Activated CD4-positive, alpha-beta memory T cell treated with anti-CD3 and anti-CD28 coated beads for 36 hours (primary cell): ENCODE data around the gene DPYD. TPM values are rescaled to one million over a fixed set of nuclear protein-coding genes. Genes with fewer than 3 reads are reported as not detected.

ENCODE experiments used
- CTCF ChIA-PET: fragments of 350-600 bp; sonication (Branson Sonifier 250); formaldehyde crosslinking; loops from one replicate; lab custom pipeline; 2021; ENCODE audit warnings: antibody characterized with exemption, inconsistent platforms; lab: Charles Lee
- POLR2A ChIA-PET: fragments of 350-600 bp; sonication (Branson Sonifier 250); formaldehyde crosslinking; loops from one replicate; lab custom pipeline; 2021; ENCODE audit warnings: antibody characterized with exemption; lab: Charles Lee
- DNase-seq: peaks from one replicate; pipeline ENCODE4 v3.0.0-alpha.2; 2020
- H3K27ac Mint-ChIP-seq: one replicate; pipeline ENCODE4 v1.8.0; 2021; ENCODE audit warnings: mixed read lengths
- H3K27me3 Mint-ChIP-seq: one replicate; pipeline ENCODE4 v1.8.0; 2021; ENCODE audit warnings: mixed read lengths
- H3K36me3 Mint-ChIP-seq: one replicate; pipeline ENCODE4 v1.8.0; 2021; ENCODE audit warnings: mixed read lengths
- H3K4me1 Mint-ChIP-seq: one replicate; pipeline ENCODE4 v1.8.0; 2021; ENCODE audit warnings: low read depth, mixed read lengths
- H3K4me3 Mint-ChIP-seq: one replicate; pipeline ENCODE4 v1.8.0; 2021; ENCODE audit warnings: mild to moderate bottlenecking, mixed read lengths
- H3K9me3 Mint-ChIP-seq: one replicate; pipeline ENCODE4 v1.8.0; 2021; ENCODE audit warnings: mixed read lengths
- intact Hi-C: fragments of 100-400 bp; cut with micrococcal nuclease; formaldehyde crosslinking; loops from one replicate; pipeline ENCODE4 v1.15.1; 2023
- total RNA-seq, 2 experiments: library from RNA; stranded (reverse); gene quantifications; one replicate each; pipeline ENCODE4 v1.2.3, GENCODE V29; 2021

Gene DPYD
- total RNA-seq, 2 experiments from 2014 or later, result 11.8 to 12.2 TPM

DNA sequence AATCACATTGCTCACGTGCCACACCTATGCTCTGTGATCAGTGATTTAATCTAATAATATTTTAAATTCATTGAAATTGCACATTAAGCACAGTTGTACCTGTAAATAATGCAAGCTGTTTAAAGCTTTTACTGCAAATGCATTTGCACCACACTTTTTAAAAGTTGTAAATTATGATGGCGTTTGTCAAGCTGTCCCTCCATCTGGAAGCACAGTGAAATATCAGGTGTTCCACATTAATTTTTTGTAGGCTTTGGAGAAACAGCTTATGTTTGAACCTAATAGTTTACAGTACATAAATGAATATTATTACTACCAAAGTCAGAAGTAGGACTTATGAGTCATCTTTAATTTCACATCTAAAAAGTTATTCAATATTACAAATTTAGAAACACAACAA, 3.0 kb upstream of the DPYD start:
- intact Hi-C loops, result no loop called here
- H3K27me3 Mint-ChIP-seq, result no peaks in the 10 kb centered on the region
- H3K27ac Mint-ChIP-seq, result no peak overlapping the region
- H3K9me3 Mint-ChIP-seq, result no peaks in the 10 kb centered on the region
- no peak overlapping the region for H3K4me3 Mint-ChIP-seq
- ChIA-PET POLR2A (no interaction called here), CTCF (no interaction called here)
- no peak for DNase-seq
- no peaks in the 10 kb centered on the region for H3K36me3 Mint-ChIP-seq
- peaks cover 19% of the 10 kb centered on the region for H3K4me1 Mint-ChIP-seq

- Mint-ChIP-seq H3K4me1 (peaks cover 43% of the 10 kb centered on the region), H3K9me3 (no peaks in the 10 kb centered on the region), H3K27ac (peak overlapping the region; percentile 93), H3K27me3 (no peaks in the 10 kb centered on the region), H3K4me3 (peak overlapping the region; percentile 82), H3K36me3 (no peaks in the 10 kb centered on the region)
- ChIA-PET CTCF (interaction anchor here (0.8 to 1.1 kb wide), 4 partner anchors 9 to 133 kb away, joined by 3 to 5 read pairs (median 4); no protein-coding TSS in a partner anchor), POLR2A (interaction anchor here (1.3 to 1.4 kb wide), 2 partner anchors 10 to 19 kb away, joined by 3 to 4 read pairs; no protein-coding TSS in a partner anchor)
- intact Hi-C loops, result loop anchor here (1.0 to 2.0 kb wide), 5 partner anchors 9 to 130 kb away; no protein-coding TSS in a partner anchor
- DNase-seq, result no peak
These were observed 480 bp downstream of the DPYD start for GRCh38 chr1:97920276-97920831.

- H3K4me1 Mint-ChIP-seq, result peaks cover 47% of the 10 kb centered on the region
- H3K4me3 Mint-ChIP-seq, result peak overlapping the region; percentile 82
- POLR2A ChIA-PET, result interaction anchor here (1.3 kb wide), 1 partner anchor 18 kb away, joined by 4 read pairs; no protein-coding TSS in a partner anchor
- H3K36me3 Mint-ChIP-seq, result no peaks in the 10 kb centered on the region
- peak overlapping the region; percentile 93 for H3K27ac Mint-ChIP-seq
- CTCF ChIA-PET, result interaction anchor here (0.8 to 1.1 kb wide), 2 partner anchors 16 to 134 kb away, joined by 4 to 5 read pairs; no protein-coding TSS in a partner anchor
- no peaks in the 10 kb centered on the region for H3K27me3 Mint-ChIP-seq
- DNase-seq, result no peak
- H3K9me3 Mint-ChIP-seq, result no peaks in the 10 kb centered on the region
- intact Hi-C loops, result loop anchor here (1.0 to 2.0 kb wide), 5 partner anchors 8 to 129 kb away; no protein-coding TSS in a partner anchor
These were observed 1.1 kb downstream of the DPYD start for GRCh38 chr1:97919585-97920261.

- POLR2A ChIA-PET, result no interaction called here
- Mint-ChIP-seq H3K9me3 (no peaks in the 10 kb centered on the region), H3K4me3 (peak overlapping the region; percentile 82), H3K36me3 (no peaks in the 10 kb centered on the region), H3K27me3 (no peaks in the 10 kb centered on the region), H3K27ac (no peak overlapping the region), H3K4me1 (peaks cover 52% of the 10 kb centered on the region)
- CTCF ChIA-PET, result no interaction called here
- intact Hi-C loops, result no loop called here
- DNase-seq, result no peak
These were observed 1.9 kb downstream of the DPYD start for GRCh38 chr1:97918961-97919360.

DNA sequence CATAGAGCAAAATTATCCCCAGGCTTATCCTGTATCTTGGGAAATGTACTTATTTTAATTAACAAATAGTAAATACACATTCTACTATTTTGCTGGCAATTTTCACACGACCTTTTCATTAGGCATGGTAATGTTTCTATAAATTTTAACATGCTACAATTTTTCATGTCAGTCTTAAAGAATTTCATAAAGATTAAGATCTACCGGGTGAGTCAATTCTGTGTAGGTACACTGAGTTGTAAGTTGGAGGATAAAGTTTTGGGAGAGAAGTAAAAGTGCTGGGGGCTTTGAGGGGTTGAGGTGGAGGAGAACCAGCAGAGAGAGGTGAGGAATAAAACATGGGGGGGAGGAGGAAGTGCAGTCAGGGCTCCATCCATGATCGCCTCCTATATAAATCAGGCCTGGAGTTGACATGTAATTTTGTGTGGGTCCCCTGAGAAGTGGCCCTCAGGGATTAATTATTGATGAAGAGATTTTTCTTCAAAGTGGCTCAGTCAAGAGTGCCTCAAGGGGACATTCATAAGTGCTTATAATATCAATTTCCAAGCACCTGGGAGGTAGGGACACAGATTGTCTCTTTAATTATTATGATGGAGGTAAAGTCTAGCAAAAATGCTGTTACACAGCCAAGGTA, 7.2 kb downstream of the DPYD start:
- ChIA-PET CTCF (no interaction called here), POLR2A (no interaction called here)
- Mint-ChIP-seq H3K27me3 (no peaks in the 10 kb centered on the region), H3K4me3 (no peak overlapping the region), H3K4me1 (peaks cover 57% of the 10 kb centered on the region), H3K36me3 (no peaks in the 10 kb centered on the region), H3K27ac (no peak overlapping the region), H3K9me3 (no peaks in the 10 kb centered on the region)
- no peak for DNase-seq
- intact Hi-C loops, result no loop called here

- POLR2A ChIA-PET, result interaction anchor here (0.9 kb wide), 1 partner anchor 15 kb away, joined by 3 read pairs; no protein-coding TSS in a partner anchor
- H3K4me3 Mint-ChIP-seq, result peak overlapping the region; percentile 18
- no peaks in the 10 kb centered on the region for H3K36me3 Mint-ChIP-seq
- intact Hi-C loops, result loop anchor here (1.0 kb wide), 1 partner anchor 9 kb away; no protein-coding TSS in a partner anchor
- H3K27ac Mint-ChIP-seq, result no peak overlapping the region
- peaks cover 41% of the 10 kb centered on the region for H3K4me1 Mint-ChIP-seq
- CTCF ChIA-PET, result interaction anchor here (0.5 kb wide), 1 partner anchor 59 kb away, joined by 3 read pairs; no protein-coding TSS in a partner anchor
- no peaks in the 10 kb centered on the region for H3K9me3 Mint-ChIP-seq
- no peaks in the 10 kb centered on the region for H3K27me3 Mint-ChIP-seq
- DNase-seq, result no peak
These were observed 9.3 kb downstream of the DPYD start for GRCh38 chr1:97911266-97912215.

GRCh38 chr1:97909266-97909665, 11.6 kb downstream of the DPYD start:
- H3K36me3 Mint-ChIP-seq, result no peaks in the 10 kb centered on the region
- no peaks in the 10 kb centered on the region for H3K9me3 Mint-ChIP-seq
- H3K4me1 Mint-ChIP-seq, result peaks cover 32% of the 10 kb centered on the region
- CTCF ChIA-PET, result no interaction called here
- intact Hi-C loops, result no loop called here
- no peak overlapping the region for H3K27ac Mint-ChIP-seq
- POLR2A ChIA-PET, result no interaction called here
- no peak for DNase-seq
- no peaks in the 10 kb centered on the region for H3K27me3 Mint-ChIP-seq
- H3K4me3 Mint-ChIP-seq, result no peak overlapping the region

GRCh38 chr1:97907886-97908285, 12.9 kb downstream of the DPYD start:
- CTCF ChIA-PET, result no interaction called here
- no peak overlapping the region for H3K27ac Mint-ChIP-seq

DNA sequence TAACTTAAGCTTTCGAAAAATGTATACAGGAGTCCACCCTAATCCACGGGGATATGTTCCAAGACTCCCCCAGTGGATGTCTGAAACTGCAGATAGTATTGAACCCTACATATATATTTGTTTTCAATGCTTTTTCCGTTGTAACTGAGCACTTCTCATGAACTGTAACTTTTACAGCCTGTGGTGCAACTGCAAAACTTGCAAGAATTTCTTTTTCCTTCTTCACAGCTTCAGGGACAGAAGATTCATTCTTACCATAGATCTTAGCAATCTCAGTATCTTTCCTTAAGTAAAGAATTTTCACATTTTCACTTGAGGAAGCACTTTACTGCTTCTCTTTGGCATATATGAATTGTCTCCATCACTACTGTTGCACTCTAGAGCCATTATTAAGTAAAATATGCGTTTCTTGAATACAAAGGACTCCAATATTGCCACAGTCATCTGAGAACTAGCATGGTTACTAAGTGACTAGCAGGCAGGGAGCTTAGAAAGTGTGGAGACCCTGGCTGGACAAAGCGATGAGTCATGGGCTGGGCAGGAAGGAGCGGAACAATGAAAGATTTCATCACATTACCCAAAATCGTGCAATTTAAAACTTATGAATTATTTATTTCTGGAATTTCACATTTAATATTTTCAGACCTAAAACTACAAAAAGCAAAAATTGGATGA, 14.1 kb downstream of the DPYD start:
- H3K27ac Mint-ChIP-seq, result no peak overlapping the region

More at GRCh38 chr1:97907886-97908285, 12.9 kb downstream of the DPYD start:
- intact Hi-C loops, result no loop called here
- DNase-seq, result no peak
- H3K27me3 Mint-ChIP-seq, result no peaks in the 10 kb centered on the region
- H3K9me3 Mint-ChIP-seq, result no peaks in the 10 kb centered on the region
- peaks cover 29% of the 10 kb centered on the region for H3K4me1 Mint-ChIP-seq
- POLR2A ChIA-PET, result no interaction called here
- no peak overlapping the region for H3K4me3 Mint-ChIP-seq
- no peaks in the 10 kb centered on the region for H3K36me3 Mint-ChIP-seq

DNA sequence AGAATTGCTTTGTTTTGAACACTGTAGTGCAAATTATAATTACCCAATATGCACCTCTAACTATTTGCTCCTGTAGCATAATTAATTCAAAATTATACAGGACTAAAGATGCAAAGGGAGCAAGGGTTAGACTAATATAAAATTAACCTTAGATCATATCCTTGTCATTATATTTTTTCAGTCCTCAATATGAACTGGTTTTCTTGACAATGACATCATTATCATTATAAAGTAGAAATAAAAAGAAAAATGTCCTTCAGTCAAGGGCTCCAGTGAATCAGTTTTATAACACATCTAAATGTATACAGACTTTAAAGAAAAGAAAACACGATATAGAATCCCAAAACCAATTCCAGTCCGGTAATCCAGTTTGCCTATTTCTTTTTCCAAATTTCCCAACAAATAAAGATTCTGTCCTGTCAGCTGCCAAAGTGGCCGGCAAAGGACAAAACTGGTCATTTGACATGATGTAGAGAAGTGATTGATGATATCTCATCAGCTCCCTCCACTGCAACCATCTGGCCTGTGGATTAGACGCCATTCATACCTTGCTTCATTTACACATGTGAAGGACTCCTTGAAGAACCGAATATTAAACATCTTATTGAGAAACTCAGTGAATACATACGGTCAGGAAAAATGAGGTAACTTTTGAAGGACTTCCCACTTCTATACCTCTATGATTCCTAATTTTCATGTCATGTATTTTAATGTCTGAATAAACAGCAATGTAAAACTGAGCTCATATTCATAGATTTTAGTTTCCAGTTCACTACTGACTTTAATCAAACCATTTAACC, 15.5 kb downstream of the DPYD start:
- Mint-ChIP-seq H3K27ac (no peak overlapping the region), H3K27me3 (no peaks in the 10 kb centered on the region)

More for the DNA sequence above, 14.1 kb downstream of the DPYD start:
- Mint-ChIP-seq H3K36me3 (no peaks in the 10 kb centered on the region), H3K4me3 (no peak overlapping the region), H3K9me3 (no peaks in the 10 kb centered on the region), H3K4me1 (peaks cover 32% of the 10 kb centered on the region), H3K27me3 (no peaks in the 10 kb centered on the region)
- POLR2A ChIA-PET, result no interaction called here
- intact Hi-C loops, result no loop called here
- CTCF ChIA-PET, result no interaction called here
- DNase-seq, result no peak

More for the DNA sequence above, 15.5 kb downstream of the DPYD start:
- intact Hi-C loops, result no loop called here
- Mint-ChIP-seq H3K4me1 (peaks cover 36% of the 10 kb centered on the region), H3K4me3 (no peak overlapping the region), H3K9me3 (no peaks in the 10 kb centered on the region), H3K36me3 (peaks cover 2% of the 10 kb centered on the region)
- no peak for DNase-seq
- CTCF ChIA-PET, result no interaction called here
- POLR2A ChIA-PET, result no interaction called here
